ENCODE measurements around the gene ELOB.

The ELOB gene
- total RNA-seq, result 42.9 to 128 (median 107) reads per million in 9 experiments

- peak; percentile 87 for ATAC-seq (replicated peaks)
- Mint-ChIP-seq H3K9me3 (no peaks in the 10 kb centered on the region), H3K27me3 (no peaks in the 10 kb centered on the region), H3K4me1 (ENCODE audit: low read depth in 2 of 2) (peaks cover 24 to 41% of the 10 kb centered on the region in 2 donors), H3K27ac (peak within 1 kb of the TSS; percentile 97 to 98), H3K4me3 (peak within 1 kb of the TSS; percentile 92 to 93), H3K36me3 (ENCODE audit: insufficient read depth) (peaks cover 27% of the 10 kb centered on the region)
- DNase-seq, result peak; percentile 80 to 83 (median 81)
Measured at GRCh38 chr16:2777231-2777902, at the start of gene ELOB. Gene ELOB, minus strand, starts transcription at chr16:2777280. Its CDS starts 41 bp downstream, at chr16:2777239.

- Mint-ChIP-seq H3K9me3 (no peaks in the 10 kb centered on the region), H3K27me3 (peaks cover 12 to 50% of the 10 kb centered on the region in 2 donors), H3K4me3 (no peak overlapping the region), H3K27ac (no peak overlapping the region), H3K4me1 (ENCODE audit: low read depth in 2 of 2) (peaks cover 0 to 1% of the 10 kb centered on the region in 2 donors), H3K36me3 (ENCODE audit: insufficient read depth) (peaks cover 4% of the 10 kb centered on the region)
- no peak for ATAC-seq (replicated peaks)
- DNase-seq, result no peak
Measured at GRCh38 chr16:2825906-2826305, 48.8 kb upstream of the ELOB start.

GRCh38 chr16:2825049-2825742, 48.1 kb upstream of the ELOB start:
- Mint-ChIP-seq H3K36me3 (ENCODE audit: insufficient read depth) (peaks cover 4% of the 10 kb centered on the region), H3K4me1 (ENCODE audit: low read depth in 2 of 2) (peaks cover 0 to 1% of the 10 kb centered on the region in 2 donors), H3K27me3 (peaks cover 9 to 45% of the 10 kb centered on the region in 2 donors), H3K4me3 (no peak overlapping the region), H3K9me3 (no peaks in the 10 kb centered on the region), H3K27ac (no peak overlapping the region)
- ATAC-seq (replicated peaks), result no peak
- DNase-seq, result no peak

- Mint-ChIP-seq H3K36me3 (ENCODE audit: insufficient read depth) (peaks cover 4% of the 10 kb centered on the region), H3K4me1 (ENCODE audit: low read depth in 2 of 2) (peaks cover 0 to 1% of the 10 kb centered on the region in 2 donors), H3K27me3 (peaks cover 9 to 46% of the 10 kb centered on the region in 2 donors), H3K27ac (no peak overlapping the region), H3K9me3 (no peaks in the 10 kb centered on the region), H3K4me3 (no peak overlapping the region)
- ATAC-seq (replicated peaks) (no peak), DNase-seq (no peak)
Measured at GRCh38 chr16:2824626-2825025, 47.5 kb upstream of the ELOB start.

GRCh38 chr16:2822496-2822895, 45.4 kb upstream of the ELOB start:
- no peak for ATAC-seq (replicated peaks)
- Mint-ChIP-seq H3K9me3 (no peaks in the 10 kb centered on the region), H3K4me3 (no peak overlapping the region), H3K27ac (no peak overlapping the region), H3K27me3 (peaks cover 5 to 43% of the 10 kb centered on the region in 2 donors), H3K4me1 (ENCODE audit: low read depth in 2 of 2) (peaks cover 0 to under 1% of the 10 kb centered on the region in 2 donors), H3K36me3 (ENCODE audit: insufficient read depth) (peaks cover under 1% of the 10 kb centered on the region)
- no peak for DNase-seq

GRCh38 chr16:2822158-2822495, 45.0 kb upstream of the ELOB start:
- DNase-seq (no peak), ATAC-seq (replicated peaks) (no peak)
- Mint-ChIP-seq H3K4me3 (no peak overlapping the region), H3K4me1 (ENCODE audit: low read depth in 2 of 2) (peaks cover 0 to 1% of the 10 kb centered on the region in 2 donors), H3K36me3 (ENCODE audit: insufficient read depth) (no peaks in the 10 kb centered on the region), H3K27ac (peak overlapping the region in 1 of 2 donors; percentile 41), H3K9me3 (no peaks in the 10 kb centered on the region), H3K27me3 (peaks cover 5 to 43% of the 10 kb centered on the region in 2 donors)

GRCh38 chr16:2821487-2822157, 44.5 kb upstream of the ELOB start:
- H3K4me3 Mint-ChIP-seq, result no peak overlapping the region
- no peak for ATAC-seq (replicated peaks)

GRCh38 chr16:2820836-2821486, 43.9 kb upstream of the ELOB start:
- no peak for ATAC-seq (replicated peaks)
- peak overlapping the region in 1 of 2 donors; percentile 57 for H3K27ac Mint-ChIP-seq
- no peaks in the 10 kb centered on the region for H3K36me3 Mint-ChIP-seq (ENCODE audit: insufficient read depth)
- H3K9me3 Mint-ChIP-seq, result no peaks in the 10 kb centered on the region
- H3K27me3 Mint-ChIP-seq, result peaks cover 5 to 40% of the 10 kb centered on the region in 2 donors
- H3K4me1 Mint-ChIP-seq (ENCODE audit: low read depth in 2 of 2), result peaks cover 0 to 1% of the 10 kb centered on the region in 2 donors
- no peak overlapping the region for H3K4me3 Mint-ChIP-seq
- no peak for DNase-seq

More at GRCh38 chr16:2821487-2822157, 44.5 kb upstream of the ELOB start:
- peaks cover 0 to 1% of the 10 kb centered on the region in 2 donors for H3K4me1 Mint-ChIP-seq (ENCODE audit: low read depth in 2 of 2)
- peak overlapping the region; percentile 41 to 57 for H3K27ac Mint-ChIP-seq
- H3K36me3 Mint-ChIP-seq (ENCODE audit: insufficient read depth), result no peaks in the 10 kb centered on the region
- no peaks in the 10 kb centered on the region for H3K9me3 Mint-ChIP-seq
- no peak for DNase-seq
- peaks cover 5 to 43% of the 10 kb centered on the region in 2 donors for H3K27me3 Mint-ChIP-seq

- peaks cover 5 to 32% of the 10 kb centered on the region in 2 donors for H3K27me3 Mint-ChIP-seq
- no peak overlapping the region for H3K27ac Mint-ChIP-seq
- no peaks in the 10 kb centered on the region for H3K36me3 Mint-ChIP-seq (ENCODE audit: insufficient read depth)
- peaks cover 0 to 1% of the 10 kb centered on the region in 2 donors for H3K4me1 Mint-ChIP-seq (ENCODE audit: low read depth in 2 of 2)
- no peaks in the 10 kb centered on the region for H3K9me3 Mint-ChIP-seq
- ATAC-seq (replicated peaks), result no peak
- no peak overlapping the region for H3K4me3 Mint-ChIP-seq
- DNase-seq, result no peak
Measured at GRCh38 chr16:2819939-2820835, 43.1 kb upstream of the ELOB start.

GRCh38 chr16:2819179-2819938, 42.3 kb upstream of the ELOB start:
- Mint-ChIP-seq H3K27ac (no peak overlapping the region), H3K27me3 (peaks cover 0 to 31% of the 10 kb centered on the region in 2 donors), H3K36me3 (ENCODE audit: insufficient read depth) (no peaks in the 10 kb centered on the region), H3K4me3 (no peak overlapping the region), H3K9me3 (no peaks in the 10 kb centered on the region), H3K4me1 (ENCODE audit: low read depth in 2 of 2) (peaks cover 0 to 1% of the 10 kb centered on the region in 2 donors)
- ATAC-seq (replicated peaks), result no peak
- no peak for DNase-seq

- Mint-ChIP-seq H3K27ac (no peak overlapping the region), H3K9me3 (no peaks in the 10 kb centered on the region)
Measured at GRCh38 chr16:2818272-2818876, 41.3 kb upstream of the ELOB start.

More at GRCh38 chr16:2818272-2818876, 41.3 kb upstream of the ELOB start:
- DNase-seq (no peak), ATAC-seq (replicated peaks) (no peak)
- Mint-ChIP-seq H3K27me3 (peaks cover 0 to 34% of the 10 kb centered on the region in 2 donors), H3K4me3 (peak overlapping the region; percentile 12 to 18), H3K36me3 (ENCODE audit: insufficient read depth) (no peaks in the 10 kb centered on the region), H3K4me1 (ENCODE audit: low read depth in 2 of 2) (peaks cover 0 to 1% of the 10 kb centered on the region in 2 donors)
